Esophagus muscularis mucosa (tissue), 4 donors: ENCODE measurements around the gene ZRANB1. TPM values are rescaled to one million over a fixed set of nuclear protein-coding genes. Genes with fewer than 3 reads are reported as not detected.
"Not testable (repeated sequence)": the region's sequence is repeated elsewhere in the genome, so short reads cannot be mapped to it uniquely, and the experiment has no call there.

Source experiments
- DNase-seq: peaks from one replicate; pipeline ENCODE4 v3.0.0-alpha.2; 2017; ENCODE audit errors: extremely low spot score
- H3K27ac ChIP-seq, 4 donors: fragments of 200-600 bp; sonication (generic); replicated peaks in 1 of 4; 1 replicate in 3 of 4; 2 replicates in 1 of 4; pipeline ENCODE4 v1.5.1; 2016 to 2019; ENCODE audit warnings: mild to moderate bottlenecking in 1 of 4
- H3K27me3 ChIP-seq, 4 donors: fragments of 200-600 bp; sonication (generic); one replicate each; pipeline versions ENCODE4 v1.5.1 to v1.6.0; 2016 to 2019
- H3K36me3 ChIP-seq, 4 donors: fragments of 200-600 bp; sonication (generic); one replicate each; pipeline ENCODE4 v1.5.1; 2016 to 2019
- H3K4me1 ChIP-seq, 4 donors: fragments of 200-600 bp; sonication (generic); one replicate each; pipeline ENCODE4 v1.5.1; 2016 to 2019
- H3K4me3 ChIP-seq, 4 donors: fragments of 200-600 bp; sonication (generic); 1 replicate in 2 of 4; 2 replicates in 2 of 4; pipeline ENCODE4 v1.5.1; 2016 to 2019; ENCODE audit warnings: mild to moderate bottlenecking in 4 of 4, moderate library complexity in 1 of 4
- H3K9me3 ChIP-seq, 4 donors: fragments of 200-600 bp; sonication (generic); 1 replicate in 3 of 4; 2 replicates in 1 of 4; pipeline ENCODE4 v1.5.1; 2016 to 2019
- CTCF ChIP-seq, 3 experiments: fragments of 200-600 bp in 2 of 3; fragments of 450-650 bp in 1 of 3; sonication (generic) in 2 of 3; IDR thresholded peaks; one replicate each; pipeline ENCODE4 v1.5.1; 2017 to 2019; ENCODE audit warnings: antibody characterized with exemption in 3 of 3, mild to moderate bottlenecking in 2 of 3, moderate library complexity in 1 of 3
- EP300 ChIP-seq: sonication (generic); formaldehyde crosslinking; IDR thresholded peaks from one replicate; pipeline ENCODE4 v1.6.1; 2017; ENCODE audit warnings: antibody characterized with exemption
- POLR2A ChIP-seq: fragments of 450-650 bp; IDR thresholded peaks from one replicate; pipeline ENCODE4 v1.6.1; 2017; ENCODE audit warnings: antibody characterized with exemption, moderate library complexity, mild to moderate bottlenecking, low read depth
- POLR2AphosphoS5 ChIP-seq, 2 donors: sonication (generic); formaldehyde crosslinking; IDR thresholded peaks; one replicate each; pipeline ENCODE4 v1.6.1; 2017; ENCODE audit warnings: antibody characterized with exemption in 2 of 2
- WGBS: methylation state at CpG from one replicate; pipeline ENCODE4 v1.1.5; 2018; 5-methylcytosine and 5-hydroxymethylcytosine counted together
- intact Hi-C: fragments of 100-400 bp; cut with DNase I; formaldehyde crosslinking; loops from one replicate; pipeline ENCODE4 v1.15.1; 2023
- total RNA-seq, 4 donors: library from RNA; depleted of rRNA; stranded (reverse); fragments of >200 nt; gene quantifications; one replicate each; pipeline versions ENCODE4 v1.1.0 to v1.2.1, GENCODE V29; 2016

Gene ZRANB1
- total RNA-seq, 4 donors from 2014 or later = 30.7 to 42.9 (median 34.8) TPM

GRCh38 chr10:124987788-124988187 lies 45.9 kb downstream of the ZRANB1 start:
- WGBS = 89% methylated on average over 1 of the region's 1 CpG
- intact Hi-C loops = no loop called here
- no peaks in the 10 kb centered on the region for H3K27me3 ChIP-seq
- H3K27ac ChIP-seq = no peak overlapping the region
- H3K4me1 ChIP-seq = peaks cover 12 to 16% (median 14%) of the 10 kb centered on the region in 4 donors
- TF ChIP-seq POLR2A (no peak), POLR2AphosphoS5 (IDR thresholded peaks at IDR 0.05) (peak in 1 of 2 donors; percentile 0), CTCF (IDR thresholded peaks at IDR 0.05) (no peak), EP300 (no peak)
- H3K9me3 ChIP-seq = no peaks in the 10 kb centered on the region
- peaks cover 50 to 97% (median 81%) of the 10 kb centered on the region in 4 donors for H3K36me3 ChIP-seq
- DNase-seq = no peak
- no peak overlapping the region for H3K4me3 ChIP-seq

GRCh38 chr10:124988753-124989152 lies 46.8 kb downstream of the ZRANB1 start:
- WGBS = 92% methylated on average over 4 of the region's 4 CpGs

DNA sequence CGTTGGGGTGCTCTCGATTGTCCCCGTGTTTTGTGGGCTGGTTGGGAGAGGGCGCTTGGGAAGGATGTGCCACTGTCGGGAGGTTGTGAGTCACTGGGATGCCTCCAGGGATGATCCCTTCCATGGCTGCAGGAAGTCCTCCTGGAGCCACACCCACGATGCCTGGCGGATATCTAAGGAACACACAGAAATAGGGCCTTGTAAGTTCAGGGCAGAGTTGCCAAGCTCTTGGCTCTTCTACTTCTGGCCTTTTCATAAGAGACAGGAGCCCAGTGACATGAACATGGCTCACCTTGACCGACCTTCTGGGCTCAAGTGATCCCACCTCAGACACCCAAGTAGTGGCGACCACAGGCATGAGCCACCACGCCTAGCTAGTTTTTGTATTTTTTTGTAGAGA lies 47.6 kb downstream of the ZRANB1 start:
- WGBS = 81% methylated on average over 8 of the region's 10 CpGs
- H3K4me3 ChIP-seq = no peak overlapping the region
- H3K27ac ChIP-seq = no peak overlapping the region
- H3K4me1 ChIP-seq = peaks cover 11 to 16% (median 14%) of the 10 kb centered on the region in 4 donors
- intact Hi-C loops = no loop called here
- peaks cover 55 to 97% (median 83%) of the 10 kb centered on the region in 4 donors for H3K36me3 ChIP-seq
- H3K9me3 ChIP-seq = no peaks in the 10 kb centered on the region
- TF ChIP-seq CTCF (IDR thresholded peaks at IDR 0.05) (no peak), POLR2AphosphoS5 (IDR thresholded peaks at IDR 0.05) (no peak), EP300 (no peak), POLR2A (no peak)
- no peaks in the 10 kb centered on the region for H3K27me3 ChIP-seq
- peak; percentile 86 for DNase-seq

More at GRCh38 chr10:124988753-124989152, 46.8 kb downstream of the ZRANB1 start:
- H3K27me3 ChIP-seq, intact Hi-C loops, H3K27ac ChIP-seq, H3K4me3 ChIP-seq, H3K9me3 ChIP-seq: not testable (repeated sequence)
- DNase-seq = peak; percentile 24
- peaks cover 55 to 97% (median 82%) of the 10 kb centered on the region in 4 donors for H3K36me3 ChIP-seq
- peaks cover 12 to 16% (median 14%) of the 10 kb centered on the region in 4 donors for H3K4me1 ChIP-seq

GRCh38 chr10:124990671-124991625 lies 49.0 kb downstream of the ZRANB1 start:
- no peaks in the 10 kb centered on the region for H3K9me3 ChIP-seq
- WGBS = 88% methylated on average over 8 of the region's 14 CpGs
- H3K36me3 ChIP-seq = peaks cover 51 to 96% (median 84%) of the 10 kb centered on the region in 4 donors
- intact Hi-C loops = loop anchor here (5.0 to 10.0 kb wide), 2 partner anchors 71 to 154 kb away; no protein-coding TSS in a partner anchor
- peak overlapping the region in 1 of 4 donors; percentile 27 for H3K27ac ChIP-seq
- H3K27me3 ChIP-seq = no peaks in the 10 kb centered on the region
- TF ChIP-seq POLR2AphosphoS5 (IDR thresholded peaks at IDR 0.05) (no peak), EP300 (no peak), CTCF (IDR thresholded peaks at IDR 0.05) (no peak), POLR2A (no peak)
- no peak overlapping the region for H3K4me3 ChIP-seq
- DNase-seq = peak; percentile 83
- H3K4me1 ChIP-seq = peaks cover 11 to 16% (median 14%) of the 10 kb centered on the region in 4 donors

DNA sequence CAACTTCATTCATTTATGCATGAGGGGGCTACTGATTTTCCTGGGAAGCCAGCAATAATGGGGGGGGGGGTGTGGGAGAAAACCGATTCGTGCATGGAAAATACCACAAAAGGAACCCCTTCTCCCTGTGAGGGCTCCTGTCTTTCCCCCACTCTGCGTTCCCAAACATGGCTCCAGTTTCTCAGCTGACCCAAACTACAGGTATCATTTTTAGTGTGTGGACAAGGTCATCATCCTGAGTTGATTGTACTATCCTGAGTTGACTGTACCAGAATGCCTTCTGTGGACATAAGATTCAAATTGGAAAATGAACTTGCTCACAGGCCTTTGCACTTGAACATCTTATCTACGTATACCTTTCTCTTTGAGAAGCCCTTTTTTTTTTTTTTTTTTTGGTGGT lies 49.9 kb downstream of the ZRANB1 start:
- TF ChIP-seq CTCF (IDR thresholded peaks at IDR 0.05) (no peak), EP300 (no peak), POLR2A (no peak), POLR2AphosphoS5 (IDR thresholded peaks at IDR 0.05) (no peak)
- Histone ChIP-seq H3K36me3 (peaks cover 55 to 96% (median 88%) of the 10 kb centered on the region in 4 donors), H3K4me3 (no peak overlapping the region), H3K9me3 (no peaks in the 10 kb centered on the region), H3K4me1 (peaks cover 11 to 16% (median 14%) of the 10 kb centered on the region in 4 donors), H3K27me3 (no peaks in the 10 kb centered on the region), H3K27ac (peak overlapping the region in 1 of 4 donors; percentile 35)
- peak; percentile 21 for DNase-seq
- WGBS = 90% methylated on average over 4 of the region's 4 CpGs
- intact Hi-C loops = loop anchor here (5.0 to 10.0 kb wide), 2 partner anchors 70 to 153 kb away; no protein-coding TSS in a partner anchor
